Activated CD4-positive, alpha-beta T cell treated with anti-CD3 and anti-CD28 coated beads, Interleukin-10, Interleukin-2, amounts not matched to agents 100 ng/mL and 50 ng/mL, durations not matched to agents 16 hours and 8 hours (primary cell): Measurements from ENCODE around the gene EMC6.

ENCODE experiments used
- DNase-seq: peaks from one replicate; pipeline ENCODE4 v3.0.0-alpha.2; 2020

Gene EMC6

GRCh38 chr17:3668279-3669084, at the start of gene EMC6, which contains the start of gene TAX1BP3:
Gene EMC6, plus strand, starts transcription at chr17:3668812. Its CDS starts 335 bp downstream, at chr17:3669147.
Gene TAX1BP3, minus strand, starts transcription at chr17:3668578. Its CDS starts 52 bp downstream, at chr17:3668526.
- DNase-seq = peak; percentile 99

GRCh38 chr17:3621146-3621720, 47.4 kb upstream of the EMC6 start:
- DNase-seq = no peak

GRCh38 chr17:3622977-3623594, 45.5 kb upstream of the EMC6 start:
- DNase-seq = no peak

GRCh38 chr17:3626831-3627768, 41.5 kb upstream of the EMC6 start:
- no peak for DNase-seq

- DNase-seq = no peak
Observed at GRCh38 chr17:3627769-3628167, 40.8 kb upstream of the EMC6 start.

- DNase-seq = no peak
Observed at GRCh38 chr17:3630781-3631180, 37.8 kb upstream of the EMC6 start.

- no peak for DNase-seq
Observed at GRCh38 chr17:3632287-3632686, 36.3 kb upstream of the EMC6 start.

GRCh38 chr17:3635474-3636153, 33.0 kb upstream of the EMC6 start:
- DNase-seq = no peak

- DNase-seq = peak; percentile 99
Observed at GRCh38 chr17:3636154-3636907, 32.3 kb upstream of the EMC6 start, which contains the start of the genes CTNS and SHPK. Gene CTNS, plus strand, starts transcription at chr17:3636760. Its CDS starts 3,447 bp downstream, at chr17:3640207. Gene SHPK, minus strand, starts transcription at chr17:3636250. Its CDS starts 31 bp downstream, at chr17:3636219.

GRCh38 chr17:3636908-3637373, 31.7 kb upstream of the EMC6 start:
- no peak for DNase-seq

GRCh38 chr17:3639981-3640596, 28.5 kb upstream of the EMC6 start:
- peak; percentile 80 for DNase-seq

GRCh38 chr17:3641014-3641413, 27.6 kb upstream of the EMC6 start:
- DNase-seq = no peak

GRCh38 chr17:3641717-3642486, 26.7 kb upstream of the EMC6 start:
- peak; percentile 28 for DNase-seq

- peak; percentile 70 for DNase-seq
Observed at GRCh38 chr17:3643889-3644349, 24.7 kb upstream of the EMC6 start.

GRCh38 chr17:3645310-3645709, 23.3 kb upstream of the EMC6 start:
- no peak for DNase-seq

- no peak for DNase-seq
Observed at GRCh38 chr17:3647251-3647650, 21.4 kb upstream of the EMC6 start.

GRCh38 chr17:3647769-3648555, 20.6 kb upstream of the EMC6 start:
- peak; percentile 65 for DNase-seq

GRCh38 chr17:3655766-3656165, 12.8 kb upstream of the EMC6 start:
- DNase-seq = no peak

- DNase-seq = no peak
Observed at GRCh38 chr17:3656353-3656752, 12.3 kb upstream of the EMC6 start.
